Neural cell (in vitro differentiated cells): ENCODE measurements around the gene NQO1.

Experiments
- EP300 ChIP-seq: fragments of 450-650 bp; conservative IDR thresholded peaks from 2 replicates; pipeline ENCODE4 v1.6.1; 2014; ENCODE audit warnings: antibody characterized with exemption, mild to moderate bottlenecking, moderate library complexity; ENCODE audit not compliant: poor library complexity, severe bottlenecking
- EZH2 ChIP-seq: fragments of 200-600, 300-800 bp; shearing (Covaris generic), sonication (generic); IDR thresholded peaks from 2 replicates; pipeline ENCODE4 v1.6.1; 2014; ENCODE audit warnings: antibody characterized with exemption, low read length, borderline replicate concordance, mild to moderate bottlenecking; ENCODE audit not compliant: insufficient read depth, poor library complexity, severe bottlenecking
- POLR2AphosphoS5 ChIP-seq: IDR thresholded peaks from 2 replicates; pipeline ENCODE4 v1.6.1; 2012
- RAD21 ChIP-seq: fragments of 450-650 bp; conservative IDR thresholded peaks from 2 replicates; pipeline ENCODE4 v1.6.1; 2014; ENCODE audit warnings: antibody characterized with exemption, mild to moderate bottlenecking, moderate library complexity
- SMC3 ChIP-seq: fragments of 450-650 bp; conservative IDR thresholded peaks from 2 replicates; pipeline ENCODE4 v1.6.1; 2014; ENCODE audit warnings: antibody characterized with exemption, mild to moderate bottlenecking, moderate library complexity; ENCODE audit not compliant: poor library complexity
- TAF1 ChIP-seq: IDR thresholded peaks from 2 replicates; pipeline ENCODE4 v1.6.1; 2012; ENCODE audit warnings: low read depth
- TF ChIP-seq, protein P1 (sequence below): fragments of 450-650 bp; IDR thresholded peaks from 2 replicates; pipeline ENCODE4 v1.5.1; 2014; ENCODE audit warnings: antibody characterized with exemption, mild to moderate bottlenecking, moderate library complexity; ENCODE audit not compliant: poor library complexity, severe bottlenecking
- TF ChIP-seq, protein P2 (sequence below): IDR thresholded peaks from 2 replicates; pipeline ENCODE4 v1.6.1; 2012; ENCODE audit warnings: borderline replicate concordance

DNA sequence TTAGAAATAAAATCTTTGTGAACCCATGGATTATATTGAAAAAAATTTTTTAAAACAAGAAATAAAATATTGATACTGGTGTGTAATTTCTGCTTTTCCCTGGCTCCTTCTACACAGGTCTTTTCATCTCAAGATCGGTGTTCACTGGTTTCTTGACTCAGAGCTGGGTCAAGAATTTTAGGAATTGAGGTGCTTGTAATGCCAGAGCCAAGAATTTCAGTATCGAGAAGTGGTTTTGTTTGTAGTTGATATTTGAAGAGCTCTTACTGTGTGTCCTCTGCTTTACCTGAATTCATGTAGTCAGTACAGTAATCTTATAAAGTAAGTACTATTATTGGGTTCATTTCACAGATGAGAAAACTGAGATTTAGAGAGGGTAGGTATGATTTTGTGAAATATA lies 43.0 kb upstream of the NQO1 start:
- TF ChIP-seq, protein P1, sequence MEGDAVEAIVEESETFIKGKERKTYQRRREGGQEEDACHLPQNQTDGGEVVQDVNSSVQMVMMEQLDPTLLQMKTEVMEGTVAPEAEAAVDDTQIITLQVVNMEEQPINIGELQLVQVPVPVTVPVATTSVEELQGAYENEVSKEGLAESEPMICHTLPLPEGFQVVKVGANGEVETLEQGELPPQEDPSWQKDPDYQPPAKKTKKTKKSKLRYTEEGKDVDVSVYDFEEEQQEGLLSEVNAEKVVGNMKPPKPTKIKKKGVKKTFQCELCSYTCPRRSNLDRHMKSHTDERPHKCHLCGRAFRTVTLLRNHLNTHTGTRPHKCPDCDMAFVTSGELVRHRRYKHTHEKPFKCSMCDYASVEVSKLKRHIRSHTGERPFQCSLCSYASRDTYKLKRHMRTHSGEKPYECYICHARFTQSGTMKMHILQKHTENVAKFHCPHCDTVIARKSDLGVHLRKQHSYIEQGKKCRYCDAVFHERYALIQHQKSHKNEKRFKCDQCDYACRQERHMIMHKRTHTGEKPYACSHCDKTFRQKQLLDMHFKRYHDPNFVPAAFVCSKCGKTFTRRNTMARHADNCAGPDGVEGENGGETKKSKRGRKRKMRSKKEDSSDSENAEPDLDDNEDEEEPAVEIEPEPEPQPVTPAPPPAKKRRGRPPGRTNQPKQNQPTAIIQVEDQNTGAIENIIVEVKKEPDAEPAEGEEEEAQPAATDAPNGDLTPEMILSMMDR, result no peak
- TF ChIP-seq RAD21, result no peak
- no peak for TF ChIP-seq EZH2
- TF ChIP-seq SMC3, result no peak
- no peak for TF ChIP-seq EP300
- no peak for TF ChIP-seq TAF1
- TF ChIP-seq POLR2AphosphoS5, result no peak
- TF ChIP-seq, protein P2, sequence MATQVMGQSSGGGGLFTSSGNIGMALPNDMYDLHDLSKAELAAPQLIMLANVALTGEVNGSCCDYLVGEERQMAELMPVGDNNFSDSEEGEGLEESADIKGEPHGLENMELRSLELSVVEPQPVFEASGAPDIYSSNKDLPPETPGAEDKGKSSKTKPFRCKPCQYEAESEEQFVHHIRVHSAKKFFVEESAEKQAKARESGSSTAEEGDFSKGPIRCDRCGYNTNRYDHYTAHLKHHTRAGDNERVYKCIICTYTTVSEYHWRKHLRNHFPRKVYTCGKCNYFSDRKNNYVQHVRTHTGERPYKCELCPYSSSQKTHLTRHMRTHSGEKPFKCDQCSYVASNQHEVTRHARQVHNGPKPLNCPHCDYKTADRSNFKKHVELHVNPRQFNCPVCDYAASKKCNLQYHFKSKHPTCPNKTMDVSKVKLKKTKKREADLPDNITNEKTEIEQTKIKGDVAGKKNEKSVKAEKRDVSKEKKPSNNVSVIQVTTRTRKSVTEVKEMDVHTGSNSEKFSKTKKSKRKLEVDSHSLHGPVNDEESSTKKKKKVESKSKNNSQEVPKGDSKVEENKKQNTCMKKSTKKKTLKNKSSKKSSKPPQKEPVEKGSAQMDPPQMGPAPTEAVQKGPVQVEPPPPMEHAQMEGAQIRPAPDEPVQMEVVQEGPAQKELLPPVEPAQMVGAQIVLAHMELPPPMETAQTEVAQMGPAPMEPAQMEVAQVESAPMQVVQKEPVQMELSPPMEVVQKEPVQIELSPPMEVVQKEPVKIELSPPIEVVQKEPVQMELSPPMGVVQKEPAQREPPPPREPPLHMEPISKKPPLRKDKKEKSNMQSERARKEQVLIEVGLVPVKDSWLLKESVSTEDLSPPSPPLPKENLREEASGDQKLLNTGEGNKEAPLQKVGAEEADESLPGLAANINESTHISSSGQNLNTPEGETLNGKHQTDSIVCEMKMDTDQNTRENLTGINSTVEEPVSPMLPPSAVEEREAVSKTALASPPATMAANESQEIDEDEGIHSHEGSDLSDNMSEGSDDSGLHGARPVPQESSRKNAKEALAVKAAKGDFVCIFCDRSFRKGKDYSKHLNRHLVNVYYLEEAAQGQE, result no peak
